Sigmoid colon (tissue), 7 donors: ENCODE measurements around the gene GOLGA8S. TPM values are rescaled to one million over a fixed set of nuclear protein-coding genes. Genes with fewer than 3 reads are reported as not detected.
"Not testable (repeated sequence)": the region's sequence is repeated elsewhere in the genome, so short reads cannot be mapped to it uniquely, and the experiment has no call there.

Experiments used
- DNase-seq: peaks from one replicate; pipeline ENCODE4 v3.0.0-alpha.2; 2019
- H3K27ac ChIP-seq, 4 donors: fragments of 200-600 bp; sonication (generic); one replicate each; pipeline ENCODE4 v1.5.1; 2016 to 2019; ENCODE audit warnings: mild to moderate bottlenecking in 1 of 4
- H3K27me3 ChIP-seq, 3 donors: fragments of 200-600 bp; sonication (generic); one replicate each; pipeline ENCODE4 v1.5.1; 2019; ENCODE audit warnings: mild to moderate bottlenecking in 1 of 3
- H3K36me3 ChIP-seq, 4 donors: fragments of 200-600 bp; sonication (generic); one replicate each; pipeline ENCODE4 v1.5.1; 2016 to 2019
- H3K4me1 ChIP-seq, 4 donors: fragments of 200-600 bp; sonication (generic); one replicate each; pipeline ENCODE4 v1.5.1; 2017 to 2019
- H3K4me3 ChIP-seq, 4 donors: fragments of 200-600 bp; sonication (generic); one replicate each; pipeline ENCODE4 v1.5.1; 2017 to 2019; ENCODE audit warnings: mild to moderate bottlenecking in 2 of 4, moderate library complexity in 1 of 4
- H3K9me3 ChIP-seq, 4 donors: fragments of 200-600 bp in 3 of 4; sonication (generic) in 3 of 4; one replicate each; pipeline versions ENCODE4 v1.5.1 to v1.6.1; 2013 to 2019
- CTCF ChIP-seq, 4 experiments: fragments of 450-650 bp in 3 of 4; fragments of 200-600 bp in 1 of 4; IDR thresholded peaks; one replicate each; pipeline ENCODE4 v1.5.1; 2016 to 2019; ENCODE audit warnings: antibody characterized with exemption in 4 of 4, mild to moderate bottlenecking in 3 of 4, moderate library complexity in 2 of 4
- EP300 ChIP-seq, 4 donors: sonication (generic); formaldehyde crosslinking; IDR thresholded peaks; one replicate each; pipeline ENCODE4 v1.6.1; 2017; ENCODE audit warnings: antibody characterized with exemption in 4 of 4
- POLR2A ChIP-seq, 2 donors: fragments of 450-650 bp; IDR thresholded peaks; one replicate each; pipeline ENCODE4 v1.6.1; 2016; ENCODE audit warnings: antibody characterized with exemption in 2 of 2, mild to moderate bottlenecking in 2 of 2, moderate library complexity in 2 of 2
- POLR2AphosphoS5 ChIP-seq, 4 donors: sonication (generic); formaldehyde crosslinking; IDR thresholded peaks; one replicate each; pipeline ENCODE4 v1.6.1; 2017; ENCODE audit warnings: antibody characterized with exemption in 4 of 4
- WGBS, 2 donors: extraction: QIAGEN DNeasy Blood & Tissue Kit; methylation state at CpG; one replicate each; pipeline ENCODE4 v1.1.7; 2013; 5-methylcytosine and 5-hydroxymethylcytosine counted together
- intact Hi-C: fragments of 100-400 bp; cut with DNase I; formaldehyde crosslinking; loops from one replicate; pipeline ENCODE4 v1.15.1; 2023
- polyA plus RNA-seq, 3 donors: library from polyadenylated mRNA; stranded (reverse); fragments of 200-250 nt; gene quantifications; one replicate each; pipeline ENCODE4 v1.2.3, GENCODE V29; 2013
- total RNA-seq, 4 donors: library from RNA; depleted of rRNA; stranded (reverse); fragments of >200 nt; gene quantifications; one replicate each; pipeline ENCODE4 v1.1.0, GENCODE V29; 2016
- donor health status: healthy with polysubstance abuse.
- donor health status: Bipolar disorder and iron deficiency.
- donor health status: healthy.

The GOLGA8S gene
- total and polyA plus RNA-seq, 7 donors = 0.03 to 0.55 (median 0.34) TPM; not detected in 3

DNA sequence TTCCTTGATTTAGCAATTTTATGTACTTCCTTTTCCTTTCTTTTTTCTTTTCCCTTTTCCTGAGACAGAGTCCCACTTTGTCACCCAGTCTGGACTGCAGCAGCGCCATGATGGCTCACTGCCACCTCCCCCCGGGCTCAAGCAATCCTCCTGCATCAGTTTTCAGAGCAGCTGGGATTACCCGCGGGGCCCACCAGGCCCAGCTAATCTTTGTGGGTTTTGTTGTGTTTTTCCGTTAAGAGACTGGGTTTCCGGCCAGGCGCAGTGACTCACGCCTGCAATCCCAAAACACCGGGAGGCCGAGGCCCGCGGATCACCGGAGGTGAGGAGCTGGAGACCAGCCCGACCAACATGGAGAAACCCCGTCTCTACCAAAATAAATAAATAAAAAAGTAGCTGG is 17.7 kb downstream of the GOLGA8S start:
- peaks cover 0 to 6% (median 0%) of the 10 kb centered on the region in 4 donors for H3K4me1 ChIP-seq
- H3K4me3 ChIP-seq = no peak overlapping the region
- H3K27ac ChIP-seq = no peak overlapping the region
- H3K9me3 ChIP-seq = no peaks in the 10 kb centered on the region
- intact Hi-C loops = no loop called here
- 86 to 93% methylated on average over 15 of the region's 15 CpGs for WGBS, 2 donors
- TF ChIP-seq EP300 (IDR thresholded peaks at IDR 0.05) (no peak), CTCF (IDR thresholded peaks at IDR 0.05) (no peak), POLR2A (IDR thresholded peaks at IDR 0.05) (no peak), POLR2AphosphoS5 (IDR thresholded peaks at IDR 0.05) (no peak)
- H3K27me3 ChIP-seq = no peaks in the 10 kb centered on the region
- no peaks in the 10 kb centered on the region for H3K36me3 ChIP-seq
- no peak for DNase-seq

DNA sequence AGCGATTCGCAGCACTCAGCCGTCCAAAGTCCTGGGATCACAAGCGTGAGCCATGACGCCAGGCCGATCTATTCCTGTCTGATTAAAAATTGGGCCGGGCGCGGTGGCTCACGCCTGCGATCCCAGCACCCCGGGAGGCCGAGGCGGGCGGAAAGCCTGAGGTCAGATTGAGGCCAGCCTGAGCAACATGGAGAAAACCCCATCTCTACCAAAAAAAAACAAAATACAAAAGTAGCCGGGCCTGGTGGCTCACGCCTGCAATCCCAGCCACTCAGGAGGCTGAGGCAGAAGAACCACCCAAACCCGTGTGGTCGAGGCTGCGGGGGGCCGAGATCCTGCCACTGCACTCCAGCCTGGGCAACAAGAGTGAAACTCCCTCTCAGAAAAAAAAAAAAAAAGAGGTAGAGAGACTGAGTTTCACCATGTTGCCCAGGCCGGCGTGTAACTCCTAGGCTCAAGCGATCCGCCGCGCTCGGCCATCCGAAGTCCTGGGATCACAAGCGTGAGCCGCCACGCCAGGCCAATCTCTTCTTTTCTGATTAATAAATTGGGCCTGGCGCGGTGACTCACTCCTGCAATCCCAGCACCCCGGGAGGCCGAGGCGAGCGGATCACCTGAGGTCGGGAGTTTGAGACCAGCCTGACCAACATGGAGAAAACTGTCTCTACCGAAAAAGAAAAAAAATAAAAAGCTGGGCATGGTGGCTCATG is 18.5 kb downstream of the GOLGA8S start:
- H3K9me3 ChIP-seq, H3K4me3 ChIP-seq, H3K4me1 ChIP-seq, H3K27ac ChIP-seq, intact Hi-C loops, H3K27me3 ChIP-seq, H3K36me3 ChIP-seq, DNase-seq: not testable (repeated sequence)
- 96 to 97% methylated on average over 40 of the region's 40 CpGs for WGBS, 2 donors

- 93 to 94% methylated on average over 11 of the region's 11 CpGs for WGBS, 2 donors
- DNase-seq, H3K27ac ChIP-seq, intact Hi-C loops, H3K36me3 ChIP-seq, H3K9me3 ChIP-seq, H3K4me1 ChIP-seq, H3K4me3 ChIP-seq, H3K27me3 ChIP-seq: not testable (repeated sequence)
Measured at GRCh38 chr15:23374226-23374625, 19.7 kb downstream of the GOLGA8S start.

DNA sequence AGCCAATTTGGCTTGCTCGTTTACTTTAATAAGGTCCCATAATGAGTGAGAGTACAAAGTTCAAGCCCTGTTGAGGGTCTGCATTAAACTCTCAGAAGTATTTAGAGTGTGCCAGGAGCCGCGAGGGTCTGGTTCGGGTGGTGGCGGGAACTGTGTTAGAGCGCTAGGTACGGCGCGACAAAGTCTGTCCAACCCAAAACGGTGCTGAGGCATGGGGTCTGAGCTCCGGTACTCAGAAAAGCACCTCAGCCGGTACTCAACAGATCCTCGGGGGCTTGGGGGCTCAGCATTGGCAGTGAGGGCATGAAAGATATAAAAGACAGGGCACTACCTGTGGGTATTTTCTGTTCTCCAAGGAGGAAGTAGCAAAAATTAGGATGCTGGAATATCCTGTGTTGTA is 24.4 kb downstream of the GOLGA8S start:
- H3K4me3 ChIP-seq, H3K27ac ChIP-seq, H3K36me3 ChIP-seq, H3K9me3 ChIP-seq, H3K27me3 ChIP-seq, H3K4me1 ChIP-seq, DNase-seq, intact Hi-C loops: not testable (repeated sequence)
- 93 to 94% methylated on average over 13 of the region's 13 CpGs for WGBS, 2 donors

GRCh38 chr15:23380700-23381099 is 26.2 kb downstream of the GOLGA8S start:
- H3K9me3 ChIP-seq, H3K27me3 ChIP-seq, H3K36me3 ChIP-seq, H3K27ac ChIP-seq, intact Hi-C loops, H3K4me1 ChIP-seq, H3K4me3 ChIP-seq, DNase-seq: not testable (repeated sequence)
- 62 to 67% methylated on average over 4 of the region's 4 CpGs for WGBS, 2 donors

DNA sequence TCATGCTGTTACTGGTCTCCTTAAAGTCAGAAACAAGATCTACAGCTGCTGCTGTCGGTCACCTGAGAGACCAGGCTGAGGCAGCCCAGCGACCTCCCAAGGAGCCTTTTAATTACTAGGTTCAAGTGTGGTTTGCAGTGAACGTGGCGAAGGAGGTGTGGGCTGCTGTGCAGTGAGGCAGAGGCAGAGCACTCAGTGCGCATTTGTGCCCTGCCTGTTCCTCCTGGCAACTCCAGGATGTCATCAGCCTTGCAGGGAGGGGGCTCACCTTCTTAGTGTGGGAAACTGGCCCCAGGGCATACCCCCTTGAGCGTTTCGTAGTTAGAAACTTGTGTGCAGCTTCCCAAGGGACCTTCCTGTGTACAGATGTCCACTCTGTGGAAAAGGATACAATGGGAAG is 26.6 kb downstream of the GOLGA8S start:
- H3K36me3 ChIP-seq, H3K27ac ChIP-seq, H3K4me1 ChIP-seq, H3K4me3 ChIP-seq, intact Hi-C loops, H3K9me3 ChIP-seq, DNase-seq, H3K27me3 ChIP-seq: not testable (repeated sequence)
- 67 to 74% methylated on average over 7 of the region's 7 CpGs for WGBS, 2 donors

DNA sequence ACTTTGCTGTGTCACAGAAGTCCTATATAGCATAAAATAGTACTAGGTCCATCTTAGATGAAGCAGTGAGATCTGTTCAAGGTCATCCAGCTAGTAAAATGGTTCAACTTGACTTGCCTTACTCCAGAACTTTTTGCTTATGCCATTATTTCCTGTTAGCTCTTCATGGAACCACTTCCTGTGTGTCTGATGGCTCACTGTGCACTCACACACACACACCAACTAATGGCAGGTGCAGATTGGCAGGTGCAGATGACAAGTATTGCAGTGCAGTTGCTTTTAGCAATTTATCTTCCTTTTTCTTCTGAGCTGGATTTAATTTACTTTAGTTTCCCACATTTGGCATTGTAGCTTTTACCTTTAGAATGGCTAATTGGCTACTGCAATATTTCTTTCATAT is 29.8 kb downstream of the GOLGA8S start:
- no peaks in the 10 kb centered on the region for H3K9me3 ChIP-seq
- TF ChIP-seq CTCF (IDR thresholded peaks at IDR 0.05) = no peak
- no peak for TF ChIP-seq EP300 (IDR thresholded peaks at IDR 0.05)
- no peak for TF ChIP-seq POLR2AphosphoS5 (IDR thresholded peaks at IDR 0.05)
- no peak for TF ChIP-seq POLR2A (IDR thresholded peaks at IDR 0.05)

More for the DNA sequence above, 29.8 kb downstream of the GOLGA8S start:
- intact Hi-C loops = no loop called here
- Histone ChIP-seq H3K27me3 (no peaks in the 10 kb centered on the region), H3K4me3 (no peak overlapping the region), H3K36me3 (no peaks in the 10 kb centered on the region), H3K4me1 (no peaks in the 10 kb centered on the region), H3K27ac (no peak overlapping the region)
- DNase-seq = no peak
